NCI-H1436 treated with DMSO at 0.1 percent for 48 hours (cell line): Measurements from ENCODE around the gene FRRS1.

Experiments
- DNase-seq: peaks from one replicate; lab custom pipeline; 2025; lab: John Stamatoyannopoulos, UW

Gene FRRS1

DNA sequence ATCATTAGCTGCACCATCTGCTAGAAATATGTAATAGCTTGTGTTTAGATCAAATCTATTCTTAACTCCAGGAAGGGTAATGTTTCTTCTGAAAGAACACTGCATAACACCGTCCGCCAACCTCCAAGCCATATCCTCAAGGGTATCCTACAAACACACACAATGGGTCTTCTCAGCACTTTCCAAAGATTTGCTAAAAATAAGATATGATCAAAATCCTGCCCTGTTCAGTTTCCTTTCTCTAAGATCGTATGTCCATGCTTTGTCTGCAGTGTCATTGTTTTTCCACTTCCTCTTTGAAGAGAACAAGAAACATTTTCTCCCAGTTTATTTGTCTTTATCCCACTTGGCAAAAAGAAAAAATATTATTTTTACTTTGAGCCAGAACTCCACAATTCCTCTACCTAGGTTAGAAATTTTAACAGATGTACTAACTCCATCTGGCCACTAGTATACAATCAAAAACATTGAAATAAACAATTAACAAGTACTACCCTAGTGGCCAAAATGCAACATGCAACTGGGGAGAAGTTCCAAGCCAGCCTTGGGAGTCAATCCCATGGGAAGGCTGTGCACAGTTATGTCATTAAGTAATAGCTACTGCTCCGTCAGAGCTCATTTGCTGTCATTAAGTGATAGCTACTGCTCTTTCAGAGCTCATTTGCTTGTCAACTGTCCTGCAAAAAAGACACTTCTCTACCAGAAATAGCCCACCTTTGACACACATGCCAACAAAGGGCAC is 37.8 kb downstream of the FRRS1 start:
- DNase-seq = no peak

DNA sequence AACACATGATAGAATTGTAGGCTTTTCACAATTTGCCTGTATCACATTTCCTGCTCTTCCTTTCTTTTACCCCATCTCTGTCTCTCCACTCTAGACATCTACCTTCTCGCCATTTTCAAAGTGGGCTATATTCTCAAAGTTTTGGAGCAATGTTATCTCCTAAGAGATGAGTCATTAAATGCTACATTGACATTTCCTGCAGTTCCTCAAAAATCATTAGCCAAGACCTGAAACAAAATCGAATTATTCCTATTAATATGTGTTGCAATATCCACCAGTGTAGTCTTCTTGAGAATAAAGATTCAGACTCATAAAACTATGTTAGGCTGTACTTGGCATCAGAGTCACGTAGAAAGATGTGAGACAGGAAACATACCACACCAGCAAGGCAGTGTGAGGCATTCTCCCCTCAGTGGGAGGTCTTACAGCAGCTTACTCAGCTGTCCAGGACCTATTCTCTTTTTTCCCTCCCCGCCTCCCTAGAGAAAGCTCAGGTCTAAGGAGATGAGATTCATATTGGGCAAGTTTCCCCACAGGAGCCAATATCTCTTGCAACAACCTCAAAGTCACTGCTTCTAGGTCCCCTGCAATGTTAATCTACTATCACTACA is 38.8 kb downstream of the FRRS1 start:
- no peak for DNase-seq

DNA sequence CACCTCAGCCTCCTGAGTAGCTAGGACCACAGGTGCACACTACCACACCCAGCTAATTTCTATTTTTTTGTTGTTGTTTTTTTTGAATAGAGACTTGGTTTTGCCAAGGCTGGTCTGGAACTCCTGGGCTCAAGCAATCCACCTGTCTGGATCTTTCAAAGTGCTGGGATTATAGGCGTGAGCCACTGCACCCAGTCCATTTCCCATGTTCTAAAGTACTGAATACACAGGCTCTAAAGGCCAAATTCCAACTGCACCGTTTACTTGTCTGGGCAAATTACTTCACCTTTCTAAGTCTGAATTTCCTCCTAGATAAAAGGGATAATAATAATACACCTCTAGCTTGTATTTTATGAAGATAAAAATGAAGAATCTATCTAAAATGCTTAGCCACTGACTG is 39.6 kb downstream of the FRRS1 start:
- DNase-seq = no peak

DNA sequence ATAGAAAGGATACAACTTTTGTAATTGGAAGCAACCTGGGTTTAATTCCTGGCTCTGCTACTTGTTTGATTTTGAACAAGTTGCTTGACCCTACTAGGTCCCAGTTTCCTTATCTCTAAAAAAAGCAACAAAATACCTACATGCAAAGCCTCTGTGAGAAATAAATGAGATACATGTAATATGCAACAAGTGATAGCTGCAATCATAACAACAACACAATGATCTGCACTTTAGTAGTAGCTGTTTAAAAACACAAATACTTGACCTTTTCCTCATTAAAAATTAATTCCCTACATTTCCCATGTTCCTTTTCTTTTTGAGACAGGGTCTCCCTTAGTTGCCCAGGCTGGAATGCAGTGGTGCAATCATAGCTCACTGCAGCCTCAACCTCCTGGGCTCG is 40.0 kb downstream of the FRRS1 start:
- DNase-seq = no peak

DNA sequence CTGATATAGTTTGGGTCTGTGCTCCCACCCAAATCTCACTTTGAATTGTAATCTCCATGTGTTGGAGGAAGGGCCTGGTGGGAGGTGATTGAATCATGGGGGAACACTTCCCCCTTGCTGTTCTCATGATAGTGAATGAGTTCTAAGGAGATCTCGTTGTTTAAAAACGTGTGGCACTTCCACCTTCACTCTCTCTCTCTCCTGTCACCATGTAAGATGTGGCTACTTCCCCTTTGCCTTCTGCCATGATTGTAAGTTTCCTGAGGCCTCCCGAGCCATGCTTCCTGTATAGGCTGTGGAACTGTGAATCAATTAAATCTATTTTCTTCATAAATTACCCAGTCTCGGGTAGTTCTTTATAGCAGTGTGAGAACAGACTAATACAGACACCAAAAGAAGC is 40.4 kb downstream of the FRRS1 start:
- no peak for DNase-seq

DNA sequence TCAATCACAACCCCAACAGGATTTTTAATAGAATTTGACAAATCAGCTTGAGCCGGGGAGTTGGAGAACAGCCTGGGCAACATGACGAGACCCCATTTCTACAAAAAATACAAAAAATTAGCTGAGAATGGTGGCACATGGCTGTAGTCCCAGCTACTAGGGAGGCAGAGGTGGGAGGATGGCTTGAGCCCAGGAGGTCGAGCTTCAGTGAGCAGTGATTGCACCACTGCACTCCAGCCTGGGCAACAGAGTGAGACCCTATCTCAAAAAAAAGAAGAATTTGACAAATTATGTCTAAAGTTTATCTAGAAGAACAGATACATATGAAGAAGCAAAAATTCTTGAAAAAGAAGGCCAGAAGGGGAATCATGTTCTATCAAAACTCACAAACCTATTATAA is 43.2 kb downstream of the FRRS1 start:
- DNase-seq = no peak

DNA sequence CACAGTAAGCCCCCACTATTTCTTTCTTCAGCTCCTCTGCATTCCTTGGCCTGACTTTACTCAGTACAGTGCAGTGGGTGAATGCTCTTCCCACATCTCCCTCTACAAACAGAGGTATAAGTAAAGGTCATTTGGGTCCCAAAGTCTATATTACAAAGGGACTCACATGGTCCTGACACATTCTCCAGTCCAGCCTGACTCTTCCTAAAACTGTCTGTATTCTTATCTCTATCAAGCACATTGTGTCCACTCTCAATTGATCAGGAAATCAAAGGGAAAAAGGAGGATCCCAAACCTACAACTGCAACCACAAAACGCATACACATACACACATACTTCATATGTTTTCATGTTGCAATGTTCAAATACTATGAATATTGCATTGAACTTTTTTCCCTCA is 49.4 kb downstream of the FRRS1 start:
- DNase-seq = no peak

DNA sequence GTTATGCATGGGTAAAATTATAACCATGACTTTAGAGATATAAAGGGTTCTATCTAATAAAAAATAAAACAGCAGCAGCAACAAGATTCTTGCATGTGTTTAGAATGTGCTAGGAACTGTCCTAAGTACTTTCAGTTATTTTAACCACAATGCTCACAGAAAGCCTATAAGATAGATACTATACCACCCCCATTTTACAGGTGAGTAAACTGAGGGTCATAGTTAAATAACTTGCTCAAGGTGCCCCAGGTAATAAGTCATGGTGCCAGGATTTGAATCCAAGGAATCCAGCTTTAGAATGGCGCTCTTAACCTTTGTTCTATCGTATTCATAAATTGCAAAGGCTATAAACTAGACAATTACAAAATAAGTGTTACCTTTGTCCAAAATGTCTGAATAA is 53.4 kb downstream of the FRRS1 start:
- DNase-seq = no peak

DNA sequence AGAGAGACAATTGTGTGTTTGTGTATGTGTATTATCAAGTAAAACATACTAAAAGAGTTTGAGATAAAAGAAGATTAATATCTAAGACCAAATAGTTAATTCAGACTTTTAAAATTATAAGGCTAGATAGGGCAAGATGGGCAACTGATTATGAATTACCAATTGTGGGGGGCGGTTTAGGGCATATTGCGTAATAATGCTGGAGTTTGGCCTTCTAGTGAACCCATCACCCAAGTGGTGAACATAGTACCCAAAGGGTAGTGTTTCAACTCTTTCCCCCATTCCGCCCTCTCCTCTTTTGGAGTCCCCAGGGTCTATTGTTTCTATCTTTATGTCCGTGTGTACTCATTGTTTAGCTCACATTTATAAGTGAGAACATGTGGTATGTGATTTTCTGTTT is 55.4 kb downstream of the FRRS1 start:
- no peak for DNase-seq

DNA sequence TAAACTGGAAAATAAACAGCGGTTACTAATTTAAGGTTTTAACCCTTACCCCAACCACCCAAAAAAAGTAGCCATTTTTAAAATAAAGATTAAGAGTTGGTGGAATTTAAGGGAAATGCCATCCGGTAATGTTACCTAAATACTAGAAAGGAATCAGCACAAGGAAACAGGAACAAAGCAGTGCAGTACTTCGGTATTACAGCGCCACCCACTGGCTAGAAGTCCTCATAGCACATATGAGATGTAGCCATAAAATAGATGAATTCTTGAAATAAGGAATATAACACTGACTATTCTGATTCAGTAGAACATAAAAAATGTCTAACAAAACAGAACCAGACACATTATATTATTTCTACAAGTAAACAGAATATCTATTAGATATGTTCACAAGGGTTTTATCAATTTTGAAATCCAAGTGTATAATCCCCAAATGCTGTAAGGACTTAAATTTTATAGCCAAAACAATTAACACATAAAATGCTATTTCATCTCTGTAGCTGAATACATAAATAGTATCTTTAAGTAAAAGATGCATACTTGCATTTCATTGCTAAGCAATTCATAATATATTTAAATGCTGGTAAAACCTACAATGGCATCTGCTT is 58.8 kb downstream of the FRRS1 start:
- peak; percentile 30 for DNase-seq

DNA sequence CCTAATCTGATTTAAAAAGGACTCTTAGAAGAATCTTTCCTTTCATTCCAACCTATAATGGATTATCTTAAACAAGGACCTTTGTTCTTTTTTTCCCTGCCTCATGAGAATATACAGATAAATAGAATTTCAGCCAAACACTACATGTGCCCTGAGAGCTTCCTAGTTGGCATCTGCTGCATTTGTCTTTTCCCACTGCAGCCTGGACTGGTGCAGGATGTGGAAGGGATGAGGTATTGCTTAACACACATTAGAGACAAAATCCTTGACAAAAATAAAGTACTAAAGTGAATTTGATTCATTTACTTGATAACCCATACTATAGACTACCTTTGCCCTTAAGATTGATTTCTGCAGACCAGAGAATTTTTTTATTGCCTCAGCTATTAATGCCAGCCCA is 61.0 kb downstream of the FRRS1 start:
- no peak for DNase-seq

DNA sequence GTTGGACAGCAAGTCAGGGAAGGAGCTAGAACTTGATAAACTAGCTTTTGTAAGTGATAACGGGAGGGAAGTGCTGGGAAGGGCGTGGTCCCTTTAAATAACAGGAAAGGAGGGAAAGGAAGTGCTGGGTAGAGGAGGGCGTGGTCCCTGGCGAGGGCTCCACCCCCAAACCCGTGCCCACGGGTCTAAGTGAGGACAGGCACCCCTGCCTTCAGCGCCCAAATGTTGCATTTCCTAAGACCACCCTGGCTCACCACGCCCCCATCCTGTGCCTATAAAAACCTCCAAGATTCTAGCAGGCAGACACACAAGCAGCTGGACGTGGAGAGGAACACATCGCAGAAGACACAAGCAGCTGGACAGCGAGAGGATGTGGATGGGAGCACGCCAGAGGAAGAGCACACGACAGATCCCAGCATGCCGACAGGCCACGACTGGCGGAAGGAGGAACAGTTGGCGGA is 62.0 kb downstream of the FRRS1 start:
- no peak for DNase-seq

DNA sequence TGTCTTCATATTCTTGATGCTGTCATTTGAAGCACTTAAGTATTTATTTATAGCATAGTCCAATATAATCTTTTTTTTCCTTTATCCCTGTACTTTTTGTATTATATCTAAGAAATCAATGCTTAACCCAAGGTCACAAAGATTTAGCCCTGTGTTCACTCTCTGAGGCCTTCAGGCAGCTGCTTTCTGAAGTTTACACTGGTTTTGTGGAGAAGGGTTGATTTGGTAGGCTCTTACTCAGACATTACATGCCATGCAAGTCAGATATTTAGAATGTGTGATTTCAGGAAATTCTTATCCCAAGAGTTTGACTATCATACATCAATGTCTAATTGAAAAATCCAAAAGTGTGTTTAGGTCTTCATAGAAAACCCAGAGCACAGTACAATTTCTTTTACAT is 64.2 kb downstream of the FRRS1 start:
- no peak for DNase-seq

DNA sequence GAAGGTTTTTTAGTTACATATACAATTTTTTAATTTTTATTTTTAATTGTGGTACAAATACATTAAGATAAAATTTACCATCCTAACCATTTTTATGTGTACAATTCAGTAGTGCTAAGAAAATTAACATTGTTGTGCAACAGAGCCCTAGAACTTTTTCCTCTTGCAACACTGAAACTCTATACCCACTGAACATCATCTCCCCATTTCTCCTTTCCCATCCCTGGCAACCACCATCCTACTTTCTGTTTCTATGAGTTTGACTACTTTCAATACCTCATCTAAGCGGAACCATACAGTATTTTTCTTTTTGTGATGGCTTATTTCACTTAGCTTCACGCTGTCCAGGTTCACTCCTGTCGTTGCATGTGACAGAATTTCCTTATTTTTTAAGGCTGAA is 66.4 kb downstream of the FRRS1 start:
- no peak for DNase-seq

DNA sequence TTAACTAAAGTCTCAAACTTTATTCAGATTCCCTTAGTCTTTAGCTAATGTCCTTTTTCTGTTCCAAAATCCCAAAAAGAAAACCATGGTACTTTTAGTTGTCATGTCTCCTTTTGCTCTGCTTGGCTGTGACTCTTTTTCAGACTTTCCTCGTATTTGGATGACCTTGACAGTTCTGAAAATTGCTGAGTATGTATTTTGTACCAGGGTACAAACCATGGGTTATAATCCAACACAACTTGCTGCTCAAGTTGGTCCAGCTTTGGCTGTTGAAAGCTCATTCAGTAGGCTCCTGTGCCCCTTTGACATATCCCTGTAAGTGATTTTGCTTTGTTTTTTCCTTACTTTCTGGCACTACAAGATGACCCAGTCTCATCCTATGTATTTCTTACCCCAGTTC is 68.9 kb downstream of the FRRS1 start:
- DNase-seq = no peak

DNA sequence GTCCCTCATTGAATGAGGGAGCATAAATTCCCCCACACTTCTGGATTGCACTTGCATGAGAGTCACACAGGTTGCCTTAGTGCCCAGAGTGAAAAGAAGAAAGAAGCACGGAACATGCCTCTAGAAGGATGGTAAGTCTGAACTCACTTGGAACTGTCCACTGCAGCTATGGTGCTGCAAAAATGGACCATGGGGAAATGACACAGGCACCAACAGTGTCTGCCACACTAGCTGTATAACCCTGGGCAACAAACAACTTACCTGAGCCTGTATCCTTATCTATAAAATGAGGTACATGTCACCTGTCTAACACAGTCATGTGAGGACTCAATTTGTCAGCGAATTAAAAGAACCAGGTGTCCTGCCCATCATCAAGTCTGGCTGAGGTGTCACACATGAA is 69.8 kb downstream of the FRRS1 start:
- no peak for DNase-seq

DNA sequence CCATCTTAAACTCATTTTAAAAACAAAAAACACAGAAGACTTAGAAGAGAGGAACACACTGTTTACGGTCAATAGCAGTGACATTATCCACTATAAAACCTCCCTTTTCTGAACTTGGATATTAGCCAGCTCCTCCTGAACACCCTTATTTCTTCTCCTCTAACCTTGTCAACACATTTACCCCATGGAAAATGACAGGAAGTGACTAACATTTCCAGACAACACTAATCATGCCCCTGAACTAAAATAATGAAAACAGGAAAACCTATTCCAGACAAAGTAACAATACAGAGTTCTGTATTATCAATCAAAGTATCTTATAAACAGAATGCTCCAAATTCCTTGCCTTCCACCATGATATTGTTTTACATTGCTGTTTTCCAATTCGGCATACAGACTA is 75.3 kb downstream of the FRRS1 start:
- no peak for DNase-seq

DNA sequence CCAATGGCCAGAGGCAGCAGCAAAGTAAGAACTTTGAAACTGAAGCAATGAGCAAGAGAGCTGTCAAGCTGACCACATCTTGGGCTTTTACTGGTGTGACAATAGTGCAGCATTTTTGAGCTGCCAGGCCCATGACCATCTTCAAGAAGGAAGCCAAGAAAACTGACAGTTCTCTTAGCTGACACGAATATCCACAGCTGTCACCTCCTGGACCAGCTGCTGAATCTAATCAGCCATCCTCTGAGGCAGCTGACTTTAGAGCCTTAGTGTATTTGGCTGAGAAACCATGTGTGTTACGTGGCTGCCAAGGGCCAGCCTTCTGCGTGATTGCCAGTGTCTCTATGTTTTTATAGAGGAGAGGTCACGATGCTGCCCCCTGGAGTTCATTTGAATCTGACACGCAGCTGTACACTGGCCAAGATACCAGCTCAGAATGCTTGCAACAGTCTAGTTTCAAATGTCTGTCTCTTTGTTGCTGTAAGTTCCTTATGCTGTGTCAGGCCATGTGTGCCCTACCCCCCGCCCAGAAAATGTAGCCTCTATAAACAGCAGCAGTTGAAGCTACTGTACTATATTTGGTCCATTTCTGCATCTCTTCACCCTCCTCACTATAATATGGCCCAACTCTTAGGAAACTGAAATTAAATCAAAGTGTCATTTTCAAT is 80.8 kb downstream of the FRRS1 start:
- no peak for DNase-seq

DNA sequence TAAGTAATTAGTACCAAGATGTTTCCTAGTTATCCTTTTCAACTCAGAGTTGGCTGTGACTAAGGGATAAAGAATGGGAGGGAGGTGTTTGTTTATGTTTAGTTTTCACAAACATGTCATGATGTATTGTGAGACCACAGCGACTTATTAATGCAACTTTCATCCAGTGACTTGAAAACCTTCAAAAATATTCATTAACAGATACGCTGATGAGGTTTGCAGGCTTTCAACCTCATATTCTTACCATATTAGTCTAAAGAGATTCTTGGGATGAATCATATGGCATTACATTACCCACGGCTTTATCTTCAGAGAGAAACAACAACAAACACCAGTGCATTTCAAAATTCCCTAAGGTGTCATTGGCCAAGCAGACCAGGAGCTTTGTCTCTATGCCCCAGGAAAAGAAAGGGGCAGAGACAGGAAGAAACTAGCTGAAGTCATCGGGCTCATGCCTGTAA is 84.1 kb downstream of the FRRS1 start:
- no peak for DNase-seq

DNA sequence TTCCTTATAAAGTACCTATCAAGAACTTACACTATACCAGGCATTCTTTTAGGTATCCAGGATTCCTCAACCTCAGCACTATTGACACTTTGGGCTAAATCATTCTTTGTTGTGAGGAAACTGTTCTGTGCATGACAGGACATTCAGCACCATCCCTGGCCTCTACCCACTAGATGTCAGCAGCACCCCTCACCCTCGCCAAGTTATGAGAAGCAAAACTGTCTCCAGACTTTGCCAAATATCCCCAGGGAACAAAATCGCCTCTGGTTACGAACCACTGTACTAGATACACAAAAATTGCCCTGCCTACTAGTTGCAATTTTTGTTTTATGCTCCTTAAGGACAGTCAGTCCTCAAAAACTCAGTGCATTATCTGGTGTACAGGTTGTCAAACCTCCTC is 84.9 kb downstream of the FRRS1 start:
- DNase-seq = no peak

DNA sequence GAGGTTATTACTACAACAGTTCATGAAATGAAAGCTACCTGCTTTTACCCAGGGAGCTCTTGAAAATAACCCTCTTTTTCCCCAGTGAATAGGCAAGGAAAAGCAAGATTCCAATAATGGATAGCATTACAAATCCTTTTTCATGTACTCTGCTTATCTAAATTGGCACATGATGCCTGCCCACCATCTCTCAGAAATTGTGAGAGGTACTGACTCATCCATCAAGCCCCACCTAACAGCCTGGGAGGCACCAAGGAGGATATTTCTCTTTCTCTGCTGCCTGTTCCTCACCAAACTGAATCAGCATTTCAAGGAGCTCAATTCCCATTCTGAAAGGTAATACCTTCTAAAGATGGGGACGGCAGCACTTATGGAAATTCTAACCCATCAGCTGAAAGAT is 86.2 kb downstream of the FRRS1 start:
- DNase-seq = no peak

DNA sequence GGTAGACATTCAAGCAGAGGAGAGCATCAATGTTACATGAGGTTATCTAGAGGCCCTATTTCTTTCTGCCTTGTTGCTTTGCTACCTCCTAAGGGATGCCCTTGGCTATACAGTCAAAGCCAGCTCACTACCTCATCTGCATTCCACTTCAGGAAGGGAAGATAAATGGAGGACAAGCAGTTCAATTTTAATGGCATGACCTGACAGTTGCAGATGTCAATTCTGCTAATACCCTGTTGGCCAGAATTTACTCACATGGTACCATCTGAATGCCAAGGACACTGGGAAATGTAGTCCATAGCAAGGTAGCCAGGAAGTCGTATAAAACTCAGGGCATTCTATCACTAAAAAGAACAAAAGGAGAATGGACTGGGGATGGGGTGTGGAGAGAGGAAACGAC is 89.0 kb downstream of the FRRS1 start:
- no peak for DNase-seq

DNA sequence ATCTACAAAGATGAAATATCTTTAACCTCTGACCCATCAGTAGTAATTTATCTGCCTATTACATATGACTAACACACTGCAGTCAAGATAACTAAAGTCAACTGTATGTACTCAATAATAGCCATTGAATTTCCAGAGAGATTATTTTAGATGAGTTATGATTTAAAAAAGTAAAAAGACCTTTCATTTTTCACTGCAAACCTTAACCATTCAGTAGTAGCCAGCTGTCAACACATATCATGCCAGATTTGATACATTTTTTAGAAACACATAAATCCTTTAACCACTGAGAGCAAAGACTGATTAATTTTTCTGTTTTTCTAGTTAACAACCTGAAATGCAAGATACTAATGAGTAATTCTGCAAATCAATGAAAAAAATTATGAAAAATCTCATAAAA is 89.6 kb downstream of the FRRS1 start:
- DNase-seq = no peak
